Measurements from ENCODE around the gene MRPS17.
A peak's percentile ranks its signal among the peaks of the same experiment; 100 is the strongest.

The MRPS17 gene

DNA sequence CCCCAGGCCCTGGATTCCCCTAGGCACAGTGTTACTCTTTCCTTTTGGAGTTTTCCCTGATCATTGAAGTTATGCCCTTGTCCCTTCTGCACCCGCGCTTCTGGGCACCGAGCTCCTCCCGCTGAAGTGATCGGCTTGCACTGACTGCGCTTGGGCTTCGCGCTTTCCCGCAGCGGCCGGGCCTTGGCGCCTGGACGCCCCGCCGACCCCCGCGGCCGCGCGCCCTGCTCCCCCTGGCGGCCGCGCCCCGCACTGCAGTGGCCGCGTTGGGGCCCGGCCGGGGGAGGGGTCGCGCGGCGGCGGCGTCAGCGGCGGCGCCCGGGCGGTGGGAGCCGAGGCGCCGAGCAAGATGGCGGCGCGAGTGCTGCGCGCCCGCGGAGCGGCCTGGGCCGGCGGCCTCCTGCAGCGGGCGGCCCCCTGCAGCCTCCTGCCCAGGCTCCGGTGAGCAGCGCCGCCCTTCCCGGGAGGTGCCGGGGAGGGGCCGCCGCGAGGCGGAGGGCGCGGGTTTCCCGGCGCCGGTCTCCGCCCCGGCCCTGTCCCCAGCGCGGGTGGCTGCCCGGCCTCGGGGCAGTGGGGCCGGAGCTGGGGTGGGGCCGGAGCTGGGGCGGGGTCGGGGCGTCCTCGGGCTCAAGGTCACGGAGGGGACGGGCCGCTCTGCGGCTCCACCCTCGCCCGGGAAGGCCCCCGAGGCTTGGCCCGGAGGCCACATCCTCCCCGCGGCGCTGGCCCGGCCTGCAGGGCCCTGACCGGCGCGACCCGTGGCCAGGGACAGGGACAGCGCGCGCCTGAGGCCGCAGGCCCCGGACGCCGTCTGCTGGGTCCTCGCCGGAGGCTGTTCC lies 12.8 kb downstream of the MRPS17 start, which contains the start of gene NIPSNAP2:
TSS of gene NIPSNAP2 (plus strand) at position 325 of the 839 bp plus-strand sequence. CDS start at position 350, 25 bp downstream.
- Histone ChIP-seq H4K20me1 (ENCODE audit: low read depth, low read length) (no peaks in the 10 kb centered on the region), H3K9me3 (ENCODE audit: insufficient read depth, low read length) (no peaks in the 10 kb centered on the region), H3K9ac (ENCODE audit: low read length) (peak within 1 kb of the TSS; percentile 88), H3K27me3 (ENCODE audit: low read length) (no peaks in the 10 kb centered on the region), H3K36me3 (ENCODE audit: low read length) (no peaks in the 10 kb centered on the region), H3F3A (ENCODE audit: insufficient read depth) (peaks cover 15% of the 10 kb centered on the region), H3K4me2 (ENCODE audit: low read depth, low read length, poor library complexity, severe bottlenecking) (peak within 1 kb of the TSS; percentile 72), H3K79me2 (ENCODE audit: insufficient read depth, low read length) (no peaks in the 10 kb centered on the region), H3K27ac (ENCODE audit: low read depth, low read length) (peak within 1 kb of the TSS; percentile 69), H2AFZ (ENCODE audit: low read depth, low read length, severe bottlenecking) (peak within 1 kb of the TSS; percentile 100), H3K9me2 (replicated peaks; ENCODE audit: insufficient read depth, low read length) (no peaks in the 10 kb centered on the region), H3K4me3 (ENCODE audit: insufficient read depth, low read length, poor library complexity, severe bottlenecking) (peak within 1 kb of the TSS; percentile 94)
- TF ChIP-seq, protein P1, sequence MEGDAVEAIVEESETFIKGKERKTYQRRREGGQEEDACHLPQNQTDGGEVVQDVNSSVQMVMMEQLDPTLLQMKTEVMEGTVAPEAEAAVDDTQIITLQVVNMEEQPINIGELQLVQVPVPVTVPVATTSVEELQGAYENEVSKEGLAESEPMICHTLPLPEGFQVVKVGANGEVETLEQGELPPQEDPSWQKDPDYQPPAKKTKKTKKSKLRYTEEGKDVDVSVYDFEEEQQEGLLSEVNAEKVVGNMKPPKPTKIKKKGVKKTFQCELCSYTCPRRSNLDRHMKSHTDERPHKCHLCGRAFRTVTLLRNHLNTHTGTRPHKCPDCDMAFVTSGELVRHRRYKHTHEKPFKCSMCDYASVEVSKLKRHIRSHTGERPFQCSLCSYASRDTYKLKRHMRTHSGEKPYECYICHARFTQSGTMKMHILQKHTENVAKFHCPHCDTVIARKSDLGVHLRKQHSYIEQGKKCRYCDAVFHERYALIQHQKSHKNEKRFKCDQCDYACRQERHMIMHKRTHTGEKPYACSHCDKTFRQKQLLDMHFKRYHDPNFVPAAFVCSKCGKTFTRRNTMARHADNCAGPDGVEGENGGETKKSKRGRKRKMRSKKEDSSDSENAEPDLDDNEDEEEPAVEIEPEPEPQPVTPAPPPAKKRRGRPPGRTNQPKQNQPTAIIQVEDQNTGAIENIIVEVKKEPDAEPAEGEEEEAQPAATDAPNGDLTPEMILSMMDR (IDR thresholded peaks at IDR 0.05; ENCODE audit: insufficient read depth, low read length, poor library complexity, severe bottlenecking), result no peak
- no peak for TF ChIP-seq EZH2phosphoT487 (conservative IDR thresholded peaks at IDR 0.05; ENCODE audit: low read length)

DNA sequence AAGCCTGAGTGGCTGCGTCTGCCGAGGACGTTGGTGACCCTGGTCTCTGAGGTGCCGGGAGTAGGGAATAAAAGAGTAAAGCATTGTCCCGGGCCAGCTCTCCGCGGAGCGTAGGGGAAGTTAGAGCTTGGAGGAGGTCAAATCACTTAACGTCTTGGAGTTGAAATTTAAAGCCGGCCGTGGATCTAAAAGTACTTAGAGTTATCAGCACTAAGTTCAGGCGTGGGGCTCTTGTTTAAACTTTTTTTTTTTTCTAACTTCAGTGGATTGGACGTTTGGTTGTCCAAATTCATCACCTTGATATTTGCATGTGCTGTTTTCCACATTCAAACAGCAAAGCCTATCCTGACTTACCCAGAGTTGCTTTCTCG lies 13.4 kb downstream of the MRPS17 start:
- no peaks in the 10 kb centered on the region for H3K79me2 ChIP-seq (ENCODE audit: insufficient read depth, low read length)
- H3F3A ChIP-seq (ENCODE audit: insufficient read depth), result peaks cover 15% of the 10 kb centered on the region
- H3K4me2 ChIP-seq (ENCODE audit: low read depth, low read length, poor library complexity, severe bottlenecking), result peak overlapping the region; percentile 61
- no peaks in the 10 kb centered on the region for H4K20me1 ChIP-seq (ENCODE audit: low read depth, low read length)
- H3K27me3 ChIP-seq (ENCODE audit: low read length), result no peaks in the 10 kb centered on the region
- no peaks in the 10 kb centered on the region for H3K9me3 ChIP-seq (ENCODE audit: insufficient read depth, low read length)
- H3K9me2 ChIP-seq (replicated peaks; ENCODE audit: insufficient read depth, low read length), result no peaks in the 10 kb centered on the region
- H3K36me3 ChIP-seq (ENCODE audit: low read length), result no peaks in the 10 kb centered on the region
- H3K4me3 ChIP-seq (ENCODE audit: insufficient read depth, low read length, poor library complexity, severe bottlenecking), result peak overlapping the region; percentile 94
- peak overlapping the region; percentile 100 for H2AFZ ChIP-seq (ENCODE audit: low read depth, low read length, severe bottlenecking)
- H3K9ac ChIP-seq (ENCODE audit: low read length), result peak overlapping the region; percentile 88
- H3K27ac ChIP-seq (ENCODE audit: low read depth, low read length), result peak overlapping the region; percentile 69
- TF ChIP-seq EZH2phosphoT487 (conservative IDR thresholded peaks at IDR 0.05; ENCODE audit: low read length), result no peak
- TF ChIP-seq, protein P1 (IDR thresholded peaks at IDR 0.05; ENCODE audit: insufficient read depth, low read length, poor library complexity, severe bottlenecking), result no peak

DNA sequence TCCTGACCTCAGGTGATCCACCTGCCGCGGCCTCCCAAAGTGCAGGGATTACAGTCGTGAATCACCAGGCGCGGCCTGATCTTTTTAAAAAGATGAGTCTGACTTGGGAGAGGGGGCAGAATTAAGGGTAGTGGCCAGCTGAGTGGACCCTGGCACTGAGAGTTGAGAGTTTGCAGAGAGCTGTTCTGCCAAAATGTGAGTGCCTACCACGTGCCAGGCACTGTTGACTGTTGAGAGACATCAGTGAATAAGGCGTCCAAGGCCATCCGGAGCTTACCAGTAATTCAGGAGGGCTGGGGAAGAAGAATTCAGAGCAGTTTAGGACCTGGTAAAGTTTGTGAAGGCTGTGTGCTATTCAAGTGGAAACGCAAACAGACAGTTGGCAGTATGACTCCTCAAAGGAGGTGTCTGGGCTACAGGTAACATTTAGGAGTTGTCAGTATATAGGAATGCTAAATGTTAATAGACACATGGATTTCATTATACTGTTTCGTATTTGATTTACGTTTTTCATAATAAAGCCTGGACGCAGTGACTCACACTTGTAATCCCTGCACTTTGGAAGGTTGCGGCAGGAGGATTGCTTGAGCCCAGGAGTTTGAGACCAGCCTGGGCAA lies 14.2 kb downstream of the MRPS17 start:
- Histone ChIP-seq H2AFZ (ENCODE audit: low read depth, low read length, severe bottlenecking) (no peak overlapping the region), H3K4me3 (ENCODE audit: insufficient read depth, low read length, poor library complexity, severe bottlenecking) (no peak overlapping the region), H3K9me3 (ENCODE audit: insufficient read depth, low read length) (no peaks in the 10 kb centered on the region), H3K4me2 (ENCODE audit: low read depth, low read length, poor library complexity, severe bottlenecking) (no peak overlapping the region), H3K36me3 (ENCODE audit: low read length) (no peaks in the 10 kb centered on the region), H3K9ac (ENCODE audit: low read length) (no peak overlapping the region), H3F3A (ENCODE audit: insufficient read depth) (peaks cover 15% of the 10 kb centered on the region), H3K27me3 (ENCODE audit: low read length) (no peaks in the 10 kb centered on the region), H3K79me2 (ENCODE audit: insufficient read depth, low read length) (no peaks in the 10 kb centered on the region), H3K27ac (ENCODE audit: low read depth, low read length) (no peak overlapping the region), H3K9me2 (replicated peaks; ENCODE audit: insufficient read depth, low read length) (no peaks in the 10 kb centered on the region), H4K20me1 (ENCODE audit: low read depth, low read length) (no peaks in the 10 kb centered on the region)
- TF ChIP-seq EZH2phosphoT487 (conservative IDR thresholded peaks at IDR 0.05; ENCODE audit: low read length), result no peak
- TF ChIP-seq, protein P1 (IDR thresholded peaks at IDR 0.05; ENCODE audit: insufficient read depth, low read length, poor library complexity, severe bottlenecking), result no peak
